ENCODE results near the gene IFFO2.

- no peak for TF ChIP-seq CTCF (IDR thresholded peaks at IDR 0.05)
- TF ChIP-seq POLR2A (IDR thresholded peaks at IDR 0.05): no peak
These were observed 43.6 kb upstream of the IFFO2 start for GRCh38 chr1:19000065-19000464.

All from esophagus squamous epithelium (tissue), 4 donors.